Measurements from ENCODE around the gene PRR30.

DNA sequence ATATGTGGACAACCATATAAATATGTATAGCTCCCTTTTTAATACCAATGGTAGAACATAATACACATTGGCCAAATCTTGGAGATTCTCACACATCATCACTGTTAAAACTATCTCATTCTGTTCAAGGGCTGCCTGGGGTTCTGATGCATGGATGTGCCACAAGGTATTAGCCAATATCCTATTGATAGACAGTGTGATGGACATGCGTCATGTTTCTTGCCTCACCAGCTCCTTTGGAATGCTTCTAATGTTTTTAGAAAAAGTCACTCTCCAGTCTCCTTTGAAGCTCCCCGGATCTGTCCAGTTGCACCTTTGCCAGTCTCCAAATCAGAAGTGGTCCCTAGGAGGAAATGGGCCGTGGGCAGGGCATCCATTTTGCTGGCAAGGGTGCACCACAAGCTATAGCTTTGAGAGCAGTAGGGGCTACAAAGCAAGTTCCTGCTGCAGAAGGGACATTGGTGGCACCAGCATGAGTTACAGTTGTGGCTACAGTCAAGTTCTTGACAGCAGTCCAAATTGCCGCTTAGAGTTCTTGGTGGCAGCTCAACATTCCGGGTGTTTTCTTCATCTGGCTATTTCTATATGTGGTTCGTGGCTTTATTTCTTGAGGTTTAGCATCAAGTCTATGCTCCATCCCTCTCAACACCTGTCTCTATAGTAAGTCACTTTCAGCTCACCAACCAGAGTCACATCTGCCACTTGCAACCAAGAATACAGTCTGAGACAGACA, 47.6 kb upstream of the PRR30 start:
- TF ChIP-seq CTCF (optimal IDR thresholded peaks at IDR 0.05 in 1 of 3, IDR thresholded peaks at IDR 0.05 in 1 of 3, conservative IDR thresholded peaks at IDR 0.05 in 1 of 3; ENCODE audit: extremely low read depth in 1 of 3, insufficient read depth in 2 of 3, low read length in 3 of 3) (no peak), EZH2 (IDR thresholded peaks at IDR 0.05; ENCODE audit: low read length) (no peak)
